ENCODE measurements around the gene ALG13.
"Not testable (repeated sequence)": the region's sequence is repeated elsewhere in the genome, so short reads cannot be mapped to it uniquely, and the experiment has no call there.

The ALG13 gene

GRCh38 chrX:111759686-111760085, 78.7 kb downstream of the ALG13 start:
- DNase-seq (ENCODE audit: low read depth), result no peak

- no peak for DNase-seq (ENCODE audit: low read depth)
Observed at GRCh38 chrX:111761578-111762135, 80.7 kb downstream of the ALG13 start.

GRCh38 chrX:111778591-111778990, 97.6 kb downstream of the ALG13 start:
- DNase-seq (ENCODE audit: low read depth), result no peak

GRCh38 chrX:111779582-111779981, 98.6 kb downstream of the ALG13 start:
- DNase-seq (ENCODE audit: low read depth), result no peak

- no peak for DNase-seq (ENCODE audit: low read depth)
Observed at GRCh38 chrX:111784667-111785066, 103.7 kb downstream of the ALG13 start.

GRCh38 chrX:111790054-111790453, 109.1 kb downstream of the ALG13 start:
- not testable (repeated sequence) for DNase-seq (ENCODE audit: low read depth)

All from stimulated activated CD8-positive, alpha-beta memory T cell treated with anti-CD3 and anti-CD28 coated beads, Interleukin-15, amount 100 ng/mL, for 24 hours (primary cell).